Panc1 (cell line): Measurements from ENCODE around the gene BHMT2. TPM values are rescaled to one million over a fixed set of nuclear protein-coding genes. Genes with fewer than 3 reads are reported as not detected.

ENCODE experiments used
- ATAC-seq: fragments of 200-7000 bp; cut with Tn5 transposase; 2 replicates; pipeline ENCODE4 v1.9.1; 2020; ENCODE audit warnings: mild to moderate bottlenecking, moderate library complexity
- BruUV-seq: library from RNA; stranded (reverse); fragments of 400-500 nt; replicated peaks from 2 replicates; lab custom pipeline; 2021; lab: Mats Ljungman, UMichigan
- CTCF ChIA-PET: fragments of 300-600 bp; sonication (Branson Sonifier 250); formaldehyde crosslinking; loops from one replicate; lab custom pipeline; 2022; ENCODE audit warnings: antibody characterized with exemption; lab: Charles Lee
- POLR2A ChIA-PET: fragments of 300-600 bp; sonication (Branson Sonifier 250); formaldehyde crosslinking; loops from one replicate; lab custom pipeline; 2022; ENCODE audit warnings: antibody characterized with exemption; lab: Charles Lee
- DNase-seq: peaks from one replicate; pipeline ENCODE4 v3.0.0-alpha.2; 2010; ENCODE audit warnings: low read depth, low spot score
- H3K27ac ChIP-seq: 2 replicates; pipeline ENCODE4 v1.5.1; 2011; ENCODE audit warnings: mild to moderate bottlenecking, low read length, inconsistent platforms
- H3K27me3 ChIP-seq: fragments of 200-500 bp; sonication (Bioruptor generic); 2 replicates; pipeline ENCODE4 v1.6.0; 2014; ENCODE audit warnings: low read length, inconsistent platforms; ENCODE audit not compliant: control insufficient read depth, insufficient read depth
- H3K36me3 ChIP-seq: fragments of 200-500 bp; sonication (Bioruptor generic); 2 replicates; pipeline ENCODE4 v1.5.1; 2014; ENCODE audit warnings: inconsistent platforms, mild to moderate bottlenecking, low read length, moderate library complexity; ENCODE audit not compliant: control insufficient read depth, insufficient read depth
- H3K4me1 ChIP-seq: 2 replicates; pipeline ENCODE4 v1.5.1; 2011; ENCODE audit warnings: inconsistent platforms, mild to moderate bottlenecking, low read length, moderate library complexity; ENCODE audit not compliant: control insufficient read depth, insufficient read depth
- H3K4me3 ChIP-seq, 2 experiments: 2 replicates each; pipeline ENCODE4 v1.5.1; 2011 to 2012; ENCODE audit warnings: low read depth in 2 of 2, low read length in 2 of 2, mild to moderate bottlenecking in 2 of 2, inconsistent platforms in 1 of 2, moderate library complexity in 1 of 2
- H3K9me3 ChIP-seq: fragments of 200-500 bp; sonication (Bioruptor generic); 2 replicates; pipeline ENCODE4 v1.5.1; 2014; ENCODE audit warnings: low read depth, mild to moderate bottlenecking, inconsistent platforms, low read length, moderate library complexity; ENCODE audit not compliant: control insufficient read depth, insufficient read depth
- POLR2AphosphoS5 ChIP-seq: IDR thresholded peaks from 2 replicates; pipeline ENCODE4 v1.6.1; 2012; ENCODE audit warnings: mild to moderate bottlenecking, low read depth, low read length, moderate library complexity
- SIN3A ChIP-seq: IDR thresholded peaks from 2 replicates; pipeline ENCODE4 v1.6.1; 2012; ENCODE audit warnings: low read depth, mild to moderate bottlenecking, low read length, moderate library complexity, borderline replicate concordance; ENCODE audit not compliant: insufficient read depth
- TCF7L2 ChIP-seq: IDR thresholded peaks from 2 replicates; pipeline ENCODE4 v1.6.1; 2011; ENCODE audit warnings: mild to moderate bottlenecking, low read depth, low read length, inconsistent platforms
- in situ Hi-C: cut with HindIII; loops from 2 replicates; pipeline ENCODE4 v1.10.0; 2016; ENCODE audit warnings: low sequenced_read_pairs, low pct_unique_long_range_greater_than_20kb
- intact Hi-C: fragments of 100-400 bp; cut with micrococcal nuclease; formaldehyde crosslinking; loops from one replicate; pipeline ENCODE4 v1.10.0; 2022; ENCODE audit not compliant: unreplicated experiment
- total RNA-seq: library from RNA; stranded (reverse); gene quantifications from one replicate; pipeline ENCODE4 v1.2.1, GENCODE V29; 2021; ENCODE audit not compliant: unreplicated experiment
- TF ChIP-seq, protein P1 (sequence below), 2 experiments: IDR thresholded peaks; 2 replicates each; pipeline ENCODE4 v1.6.1; 2011 to 2012; ENCODE audit warnings: low read depth in 2 of 2, control low read depth in 1 of 2, low read length in 1 of 2, mild to moderate bottlenecking in 1 of 2, moderate library complexity in 1 of 2; ENCODE audit not compliant: insufficient read depth in 1 of 2
- TF ChIP-seq, protein P2 (sequence below): fragments of 450-650 bp; IDR thresholded peaks from 2 replicates; pipeline ENCODE4 v1.5.1; 2017; ENCODE audit warnings: mild to moderate bottlenecking

The BHMT2 gene
- total RNA-seq, 1 experiment from 2014 or later = not detected

DNA sequence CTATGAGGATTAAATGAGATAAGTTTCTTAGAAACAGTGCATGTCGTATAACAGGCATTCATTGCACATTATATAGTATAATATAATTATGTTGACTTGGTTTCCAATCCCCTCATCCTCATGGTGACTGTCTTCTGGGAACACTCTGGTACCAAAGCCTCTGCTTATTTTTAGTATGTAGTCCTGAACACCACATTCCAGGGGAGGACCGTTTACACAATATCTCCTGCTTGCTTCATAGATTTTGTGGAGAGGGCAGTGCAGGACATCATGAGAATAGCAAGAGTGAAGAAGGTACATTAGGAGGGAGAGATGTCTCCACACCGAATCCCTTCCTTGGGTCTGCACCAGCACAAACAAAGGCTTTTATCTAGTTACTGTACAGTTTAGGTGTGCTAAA is 21.5 kb downstream of the BHMT2 start:
- TF ChIP-seq SIN3A (no peak), POLR2AphosphoS5 (no peak), TCF7L2 (no peak)
- TF ChIP-seq, protein P1, sequence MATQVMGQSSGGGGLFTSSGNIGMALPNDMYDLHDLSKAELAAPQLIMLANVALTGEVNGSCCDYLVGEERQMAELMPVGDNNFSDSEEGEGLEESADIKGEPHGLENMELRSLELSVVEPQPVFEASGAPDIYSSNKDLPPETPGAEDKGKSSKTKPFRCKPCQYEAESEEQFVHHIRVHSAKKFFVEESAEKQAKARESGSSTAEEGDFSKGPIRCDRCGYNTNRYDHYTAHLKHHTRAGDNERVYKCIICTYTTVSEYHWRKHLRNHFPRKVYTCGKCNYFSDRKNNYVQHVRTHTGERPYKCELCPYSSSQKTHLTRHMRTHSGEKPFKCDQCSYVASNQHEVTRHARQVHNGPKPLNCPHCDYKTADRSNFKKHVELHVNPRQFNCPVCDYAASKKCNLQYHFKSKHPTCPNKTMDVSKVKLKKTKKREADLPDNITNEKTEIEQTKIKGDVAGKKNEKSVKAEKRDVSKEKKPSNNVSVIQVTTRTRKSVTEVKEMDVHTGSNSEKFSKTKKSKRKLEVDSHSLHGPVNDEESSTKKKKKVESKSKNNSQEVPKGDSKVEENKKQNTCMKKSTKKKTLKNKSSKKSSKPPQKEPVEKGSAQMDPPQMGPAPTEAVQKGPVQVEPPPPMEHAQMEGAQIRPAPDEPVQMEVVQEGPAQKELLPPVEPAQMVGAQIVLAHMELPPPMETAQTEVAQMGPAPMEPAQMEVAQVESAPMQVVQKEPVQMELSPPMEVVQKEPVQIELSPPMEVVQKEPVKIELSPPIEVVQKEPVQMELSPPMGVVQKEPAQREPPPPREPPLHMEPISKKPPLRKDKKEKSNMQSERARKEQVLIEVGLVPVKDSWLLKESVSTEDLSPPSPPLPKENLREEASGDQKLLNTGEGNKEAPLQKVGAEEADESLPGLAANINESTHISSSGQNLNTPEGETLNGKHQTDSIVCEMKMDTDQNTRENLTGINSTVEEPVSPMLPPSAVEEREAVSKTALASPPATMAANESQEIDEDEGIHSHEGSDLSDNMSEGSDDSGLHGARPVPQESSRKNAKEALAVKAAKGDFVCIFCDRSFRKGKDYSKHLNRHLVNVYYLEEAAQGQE (IDR thresholded peaks at IDR 0.05; ENCODE audit: insufficient read depth in 1 of 2, low read depth in 2 of 2, low read length in 1 of 2) = no peak
- TF ChIP-seq, protein P2, sequence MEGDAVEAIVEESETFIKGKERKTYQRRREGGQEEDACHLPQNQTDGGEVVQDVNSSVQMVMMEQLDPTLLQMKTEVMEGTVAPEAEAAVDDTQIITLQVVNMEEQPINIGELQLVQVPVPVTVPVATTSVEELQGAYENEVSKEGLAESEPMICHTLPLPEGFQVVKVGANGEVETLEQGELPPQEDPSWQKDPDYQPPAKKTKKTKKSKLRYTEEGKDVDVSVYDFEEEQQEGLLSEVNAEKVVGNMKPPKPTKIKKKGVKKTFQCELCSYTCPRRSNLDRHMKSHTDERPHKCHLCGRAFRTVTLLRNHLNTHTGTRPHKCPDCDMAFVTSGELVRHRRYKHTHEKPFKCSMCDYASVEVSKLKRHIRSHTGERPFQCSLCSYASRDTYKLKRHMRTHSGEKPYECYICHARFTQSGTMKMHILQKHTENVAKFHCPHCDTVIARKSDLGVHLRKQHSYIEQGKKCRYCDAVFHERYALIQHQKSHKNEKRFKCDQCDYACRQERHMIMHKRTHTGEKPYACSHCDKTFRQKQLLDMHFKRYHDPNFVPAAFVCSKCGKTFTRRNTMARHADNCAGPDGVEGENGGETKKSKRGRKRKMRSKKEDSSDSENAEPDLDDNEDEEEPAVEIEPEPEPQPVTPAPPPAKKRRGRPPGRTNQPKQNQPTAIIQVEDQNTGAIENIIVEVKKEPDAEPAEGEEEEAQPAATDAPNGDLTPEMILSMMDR = no peak
- Histone ChIP-seq H3K4me1 (no peaks in the 10 kb centered on the region), H3K27me3 (peaks cover 4% of the 10 kb centered on the region; the same call in 1 of the 2 replicates), H3K4me3 (no peak overlapping the region), H3K9me3 (no peaks in the 10 kb centered on the region), H3K36me3 (no peaks in the 10 kb centered on the region), H3K27ac (no peak overlapping the region)
- no TSS peak for BruUV-seq
- ChIA-PET CTCF (no interaction called here), POLR2A (no interaction called here)
- DNase-seq (no peak), ATAC-seq (no peak)
- intact Hi-C loops (no loop called here), in situ Hi-C loops (no loop called here)

DNA sequence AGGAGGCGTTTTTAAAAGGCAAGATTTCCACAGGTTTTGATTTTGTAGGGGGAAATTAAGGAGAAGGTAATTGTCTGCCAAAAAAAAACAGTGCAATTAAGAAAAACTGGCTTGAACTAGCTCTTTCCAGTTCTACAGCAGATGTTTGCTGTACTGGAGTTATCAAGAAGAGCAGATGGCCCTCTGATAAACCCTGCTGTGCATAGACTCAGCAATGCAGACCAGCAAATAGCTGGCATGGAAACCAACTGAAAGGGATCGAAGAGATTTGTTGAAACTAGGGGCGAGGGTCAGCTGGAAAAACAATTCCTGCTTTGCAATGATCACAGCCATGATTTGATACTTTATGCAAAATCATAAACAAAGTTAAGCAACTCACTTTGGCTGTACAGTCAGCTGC is 24.2 kb downstream of the BHMT2 start:
- BruUV-seq = no TSS peak
- no peak for ATAC-seq
- Histone ChIP-seq H3K27me3 (peaks cover 4% of the 10 kb centered on the region; the same call in 1 of the 2 replicates), H3K9me3 (no peaks in the 10 kb centered on the region), H3K4me1 (no peaks in the 10 kb centered on the region), H3K36me3 (no peaks in the 10 kb centered on the region), H3K27ac (no peak overlapping the region), H3K4me3 (no peak overlapping the region)
- in situ Hi-C loops = no loop called here
- no peak for DNase-seq
- intact Hi-C loops = no loop called here
- no peak for TF ChIP-seq POLR2AphosphoS5
- TF ChIP-seq, protein P2 = no peak
- CTCF ChIA-PET = no interaction called here
- POLR2A ChIA-PET = interaction anchor here (0.7 kb wide), 1 partner anchor 10 kb away, joined by 3 read pairs; no protein-coding TSS in a partner anchor
